SK-N-SH (cell line): ENCODE measurements around the gene SEC61A1. TPM values are rescaled to one million over a fixed set of nuclear protein-coding genes. Genes with fewer than 3 reads are reported as not detected.

Experiments
- CTCF ChIA-PET: fragments of 300-600, 350-600 bp; formaldehyde crosslinking; extraction: SDS; loops from one replicate; lab custom pipeline; 2021; lab: Yijun Ruan, JAX
- POLR2A ChIA-PET: fragments of 350-600 bp; sonication (Branson Sonifier 250); formaldehyde crosslinking; extraction: SDS; loops from one replicate; lab custom pipeline; 2020; ENCODE audit warnings: antibody characterized with exemption, inconsistent platforms; lab: Yijun Ruan, JAX
- DNase-seq: peaks from one replicate; pipeline ENCODE4 v3.0.0; 2012
- H2AFZ ChIP-seq: fragments of 200-600 bp; sonication (generic); 2 replicates; pipeline ENCODE4 v1.8.1; 2016; ENCODE audit warnings: antibody characterized with exemption, mild to moderate bottlenecking, low read depth
- H3F3A ChIP-seq: fragments of 200-600 bp; sonication (generic); replicated peaks from 2 replicates; pipeline ENCODE3; 2016; ENCODE audit warnings: antibody characterized with exemption, mild to moderate bottlenecking; ENCODE audit not compliant: insufficient read depth
- H3K27ac ChIP-seq, 2 experiments: fragments of 200-500 bp in 1 of 2; fragments of 200-600 bp in 1 of 2; sonication (Bioruptor generic) in 1 of 2; sonication (generic), shearing (Covaris generic) in 1 of 2; 2 replicates each; pipeline versions ENCODE4 v1.5.1 to v1.6.1; 2014 to 2016; ENCODE audit warnings: low read depth in 2 of 2, inconsistent platforms in 1 of 2, low read length in 1 of 2, mild to moderate bottlenecking in 1 of 2, mixed read lengths in 1 of 2
- H3K27me3 ChIP-seq: fragments of 200-600 bp; sonication (generic), shearing (Covaris generic); 2 replicates; pipeline ENCODE4 v1.6.1; 2016; ENCODE audit warnings: mixed run types; ENCODE audit not compliant: insufficient read depth
- H3K36me3 ChIP-seq, 2 experiments: fragments of 200-500 bp in 1 of 2; fragments of 200-600 bp in 1 of 2; sonication (Bioruptor generic) in 1 of 2; sonication (generic) in 1 of 2; replicated peaks in 1 of 2; 2 replicates each; pipeline versions ENCODE3 to v1.5.1; 2014 to 2016; ENCODE audit warnings: low read length in 1 of 2, mild to moderate bottlenecking in 1 of 2; ENCODE audit not compliant: insufficient read depth in 2 of 2, control insufficient read depth in 1 of 2
- H3K4me1 ChIP-seq, 2 experiments: fragments of 200-500 bp in 1 of 2; fragments of 200-600 bp in 1 of 2; sonication (Bioruptor generic) in 1 of 2; sonication (generic), shearing (Covaris generic) in 1 of 2; 2 replicates each; pipeline versions ENCODE4 v1.5.1 to v1.6.1; 2014 to 2016; ENCODE audit warnings: low read depth in 1 of 2, low read length in 1 of 2, mixed run types in 1 of 2; ENCODE audit not compliant: insufficient read depth in 2 of 2, control insufficient read depth in 1 of 2
- H3K4me2 ChIP-seq: fragments of 200-600 bp; sonication (generic), shearing (Covaris generic); 2 replicates; pipeline ENCODE4 v1.6.1; 2017; ENCODE audit warnings: mixed run types
- H3K4me3 ChIP-seq, 2 experiments: fragments of 200-500 bp in 1 of 2; fragments of 200-600 bp in 1 of 2; sonication (Bioruptor generic) in 1 of 2; sonication (generic), shearing (Covaris generic) in 1 of 2; 2 replicates each; pipeline versions ENCODE4 v1.5.1 to v1.8.1; 2014 to 2016; ENCODE audit warnings: low read depth in 2 of 2, inconsistent platforms in 1 of 2, low read length in 1 of 2, mild to moderate bottlenecking in 1 of 2, mixed read lengths in 1 of 2, moderate library complexity in 1 of 2
- H3K79me2 ChIP-seq: fragments of 200-600 bp; sonication (generic); 2 replicates; pipeline ENCODE4 v1.8.1; 2017; ENCODE audit warnings: mild to moderate bottlenecking; ENCODE audit not compliant: insufficient read depth
- H3K9ac ChIP-seq: fragments of 200-600 bp; sonication (generic); 2 replicates; pipeline ENCODE4 v1.6.1; 2017; ENCODE audit warnings: mixed run types
- H3K9me2 ChIP-seq: fragments of 200-600 bp; sonication (generic); 2 replicates; pipeline ENCODE4 v1.6.1; 2017; ENCODE audit warnings: mixed run types
- H3K9me3 ChIP-seq: fragments of 200-600 bp; sonication (generic); 2 replicates; pipeline ENCODE4 v1.6.1; 2017; ENCODE audit warnings: mixed run types, mild to moderate bottlenecking, moderate library complexity
- H4K20me1 ChIP-seq: fragments of 200-600 bp; sonication (generic); 2 replicates; pipeline ENCODE4 v1.6.1; 2017; ENCODE audit warnings: mild to moderate bottlenecking, mixed run types; ENCODE audit not compliant: insufficient read depth
- CHD2 ChIP-seq: fragments of 150-350 bp; IDR thresholded peaks from 2 replicates; pipeline ENCODE4 v1.6.1; 2018; ENCODE audit warnings: low read length; ENCODE audit not compliant: partially characterized antibody
- CTCF ChIP-seq: fragments of 200-600 bp; sonication (generic); IDR thresholded peaks from 2 replicates; pipeline ENCODE4 v1.6.1; 2017; ENCODE audit warnings: antibody characterized with exemption, mild to moderate bottlenecking, moderate library complexity
- GATA2 ChIP-seq: sonication (generic); formaldehyde crosslinking; IDR thresholded peaks from 2 replicates; pipeline ENCODE4 v1.5.0; 2020; ENCODE audit warnings: mild to moderate bottlenecking, missing genetic modification reagents
- NFIC ChIP-seq: IDR thresholded peaks from 2 replicates; pipeline ENCODE4 v1.4.0; 2012; ENCODE audit warnings: borderline replicate concordance
- REST ChIP-seq: IDR thresholded peaks from 2 replicates; pipeline ENCODE4 v1.6.1; 2012; ENCODE audit warnings: mild to moderate bottlenecking, low read depth, low read length, moderate library complexity
- USF1 ChIP-seq: IDR thresholded peaks from 2 replicates; pipeline ENCODE4 v1.4.0; 2012; ENCODE audit warnings: low read depth, borderline replicate concordance
- USF2 ChIP-seq: fragments of 150-350 bp; IDR thresholded peaks from 2 replicates; pipeline ENCODE4 v1.6.1; 2017; ENCODE audit warnings: antibody characterized with exemption, low read length, low read depth, borderline replicate concordance
- ZBTB33 ChIP-seq: IDR thresholded peaks from 2 replicates; pipeline ENCODE4 v1.4.0; 2012; ENCODE audit warnings: low read depth, borderline replicate concordance
- WGBS: methylation state at CpG from one replicate; pipeline ENCODE4 v1.1.6; 2017; ENCODE audit warnings: low lambda C conversion rate; 5-methylcytosine and 5-hydroxymethylcytosine counted together
- polyA plus RNA-seq, 3 experiments: library from polyadenylated mRNA; depleted of rRNA; stranded (reverse); fragments of >200 nt; gene quantifications; 2 replicates each; pipeline ENCODE4 v1.2.3, GENCODE V29; 2012

SEC61A1 gene
- polyA plus RNA-seq, 1 of the 3 experiments (the other 2 are of a cell fraction): 153 TPM

- TF ChIP-seq CTCF: no peak
- no peak for TF ChIP-seq REST
- TF ChIP-seq ZBTB33: no peak
These were observed 20.4 kb downstream of the SEC61A1 start (continued) for GRCh38 chr3:128072454-128073184.

GRCh38 chr3:128073185-128073725 is 21.0 kb downstream of the SEC61A1 start:
- H3K9me3 ChIP-seq: no peaks in the 10 kb centered on the region
- peaks cover 68% of the 10 kb centered on the region for H4K20me1 ChIP-seq
- no peak overlapping the region for H3K9ac ChIP-seq
- ChIA-PET CTCF (interaction anchor here (0.9 to 1.4 kb wide), 3 partner anchors 17 to 60 kb away, joined by 3 to 6 read pairs (median 5); no protein-coding TSS in a partner anchor), POLR2A (interaction anchor here (0.7 to 1.5 kb wide), 3 partner anchors 9 to 10 kb away, joined by 3 to 5 read pairs (median 3); no protein-coding TSS in a partner anchor)
- TF ChIP-seq USF1 (no peak), CTCF (no peak), CHD2 (no peak), REST (no peak), USF2 (no peak), GATA2 (CRISPR knock-in tag) (no peak), NFIC (no peak)
- no peaks in the 10 kb centered on the region for H3K9me2 ChIP-seq
- H3K4me3 ChIP-seq: no peak overlapping the region
- peaks cover 25 to 73% of the 10 kb centered on the region in 2 experiments for H3K36me3 ChIP-seq
- H3K79me2 ChIP-seq: peaks cover 27% of the 10 kb centered on the region
- peaks cover 34% of the 10 kb centered on the region for H3F3A ChIP-seq
- 84% methylated on average over 5 of the region's 6 CpGs for WGBS
- no peak overlapping the region for H2AFZ ChIP-seq
- no peak for DNase-seq
- H3K27ac ChIP-seq: peak overlapping the region in 1 of 2 experiments; percentile 27; a peak in 1 of 4 replicates
- H3K4me2 ChIP-seq: no peak overlapping the region
- H3K4me1 ChIP-seq: peaks cover 0 to 21% of the 10 kb centered on the region in 2 experiments; a peak in 1 of 4 replicates
- H3K27me3 ChIP-seq: no peaks in the 10 kb centered on the region
